8988T (cell line): ENCODE results near the gene VPS29.

Experiments used
- DNase-seq: peaks from one replicate; pipeline ENCODE4 v3.0.0; 2011

The VPS29 gene

GRCh38 chr12:110444455-110444854 is 57.5 kb downstream of the VPS29 start:
- no peak for DNase-seq
